GM08714 (cell line): Measurements from ENCODE around the gene PLA2G4F.

Experiments used
- H3K4me3 ChIP-seq: fragments of 200-500 bp; sonication (Bioruptor generic); 2 replicates; pipeline ENCODE4 v1.5.1; 2014; ENCODE audit warnings: mild to moderate bottlenecking, low read length, inconsistent platforms
- ZNF274 ChIP-seq: IDR thresholded peaks from 2 replicates; pipeline ENCODE4 v1.6.1; 2012; ENCODE audit warnings: mild to moderate bottlenecking, low read depth, low read length

Gene PLA2G4F

DNA sequence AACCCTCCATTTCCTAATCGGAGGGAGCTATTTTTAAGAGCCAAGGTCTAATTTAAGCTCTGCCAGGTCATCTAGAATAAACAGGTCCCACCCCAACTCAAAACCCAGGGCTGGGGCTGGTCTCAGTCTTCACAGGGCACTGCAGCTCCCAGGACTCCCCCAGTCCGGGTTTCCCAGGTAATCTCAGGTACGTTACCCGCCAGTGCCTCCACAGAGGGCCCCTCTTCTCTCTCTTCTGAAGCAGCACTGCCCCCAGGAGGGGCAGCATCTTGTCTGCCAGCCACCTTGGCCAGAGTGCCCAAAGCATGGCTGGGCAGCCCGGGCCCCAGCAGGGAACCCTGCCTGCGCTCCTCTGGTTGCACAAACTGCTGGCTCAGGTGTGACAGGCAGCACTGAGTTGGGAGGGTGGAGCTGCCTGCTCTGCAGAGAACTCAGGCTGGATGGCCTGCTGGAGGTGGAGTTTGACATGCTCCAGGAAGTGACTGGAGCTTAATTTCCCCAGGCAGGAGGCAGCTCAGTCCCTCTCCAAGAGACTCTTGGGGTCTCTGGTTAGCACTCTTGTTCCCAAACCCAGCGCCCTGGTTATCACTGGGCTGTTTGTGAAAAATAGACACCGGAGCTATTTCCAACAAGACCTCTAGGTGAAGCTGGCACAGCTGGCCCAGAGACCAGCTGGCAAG is at the start of gene PLA2G4F:
Gene PLA2G4F, minus strand, starts transcription at position 394 of the 680 bp plus-strand sequence. Its CDS starts 87 bp downstream, at position 307.
- TF ChIP-seq ZNF274, result no peak
- no peak within 1 kb of the TSS for H3K4me3 ChIP-seq

DNA sequence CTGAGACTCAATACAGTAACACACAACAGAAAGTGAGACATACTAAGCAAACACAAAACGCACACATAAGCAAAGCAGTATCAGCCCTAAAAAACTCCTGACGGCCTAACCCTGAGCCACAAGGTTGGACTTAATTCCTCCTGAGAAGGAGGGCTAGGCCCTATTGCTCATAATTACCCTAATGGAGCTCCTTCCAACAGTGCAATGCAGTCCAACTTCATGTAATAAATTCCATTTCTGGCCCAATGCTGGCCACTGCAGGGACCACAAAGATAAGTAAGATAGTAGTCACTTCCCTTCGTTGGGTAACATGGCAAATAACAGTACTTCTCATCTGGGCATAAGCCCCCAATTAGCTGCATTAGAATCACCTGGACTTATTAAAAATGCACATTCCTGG is 47.5 kb upstream of the PLA2G4F start:
- H3K4me3 ChIP-seq, result no peak overlapping the region
- no peak for TF ChIP-seq ZNF274

GRCh38 chr15:42202653-42203052 is 46.2 kb upstream of the PLA2G4F start:
- TF ChIP-seq ZNF274, result no peak

GRCh38 chr15:42201801-42202200 is 45.4 kb upstream of the PLA2G4F start:
- TF ChIP-seq ZNF274, result no peak
- H3K4me3 ChIP-seq, result no peak overlapping the region

More at GRCh38 chr15:42202653-42203052, 46.2 kb upstream of the PLA2G4F start:
- H3K4me3 ChIP-seq, result no peak overlapping the region

DNA sequence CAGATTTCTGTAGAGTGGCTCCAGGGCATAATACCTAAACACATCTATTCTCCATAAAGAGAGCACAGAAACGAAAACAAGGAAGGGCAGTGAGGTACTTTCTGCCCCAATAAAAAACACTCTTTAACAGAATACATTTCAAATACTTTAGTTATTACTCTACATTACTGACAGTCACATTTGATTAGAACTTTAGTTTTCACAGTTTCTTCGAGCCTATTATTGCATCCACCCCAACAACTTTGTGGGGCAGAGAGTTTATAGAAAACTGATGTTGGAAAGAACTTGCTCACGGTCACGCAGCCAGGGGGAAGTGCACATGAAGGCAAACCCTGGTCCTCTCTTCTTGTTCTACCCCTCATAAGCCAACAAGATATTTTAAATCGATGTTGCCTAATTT is 42.7 kb upstream of the PLA2G4F start:
- H3K4me3 ChIP-seq, result no peak overlapping the region
- TF ChIP-seq ZNF274, result no peak

- no peak overlapping the region for H3K4me3 ChIP-seq
- no peak for TF ChIP-seq ZNF274
Measured at GRCh38 chr15:42198516-42198915, 42.1 kb upstream of the PLA2G4F start.

DNA sequence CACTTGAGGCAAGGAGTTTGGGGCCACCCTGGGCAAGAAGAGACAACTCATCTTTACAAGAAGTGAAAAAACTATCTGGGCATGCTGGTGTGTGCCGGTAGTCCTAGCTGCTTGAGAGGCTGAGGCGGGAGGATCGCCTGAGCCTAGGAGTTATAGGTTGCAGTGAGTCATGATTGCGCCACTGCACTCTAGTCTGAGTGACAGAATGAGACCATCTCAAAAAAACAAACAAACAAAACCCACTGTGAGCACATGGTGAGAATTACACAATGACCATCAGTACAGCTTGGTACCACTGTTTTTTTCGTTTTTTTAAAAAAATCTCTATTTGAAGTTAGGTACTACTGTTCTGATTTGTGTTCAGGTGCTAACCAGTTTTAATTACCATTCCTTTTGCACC is 38.1 kb upstream of the PLA2G4F start:
- no peak for TF ChIP-seq ZNF274
- no peak overlapping the region for H3K4me3 ChIP-seq

GRCh38 chr15:42193383-42193782 is 36.9 kb upstream of the PLA2G4F start:
- no peak for TF ChIP-seq ZNF274
- no peak overlapping the region for H3K4me3 ChIP-seq

GRCh38 chr15:42191610-42192346 is 35.3 kb upstream of the PLA2G4F start:
- TF ChIP-seq ZNF274, result no peak
- H3K4me3 ChIP-seq, result no peak overlapping the region

DNA sequence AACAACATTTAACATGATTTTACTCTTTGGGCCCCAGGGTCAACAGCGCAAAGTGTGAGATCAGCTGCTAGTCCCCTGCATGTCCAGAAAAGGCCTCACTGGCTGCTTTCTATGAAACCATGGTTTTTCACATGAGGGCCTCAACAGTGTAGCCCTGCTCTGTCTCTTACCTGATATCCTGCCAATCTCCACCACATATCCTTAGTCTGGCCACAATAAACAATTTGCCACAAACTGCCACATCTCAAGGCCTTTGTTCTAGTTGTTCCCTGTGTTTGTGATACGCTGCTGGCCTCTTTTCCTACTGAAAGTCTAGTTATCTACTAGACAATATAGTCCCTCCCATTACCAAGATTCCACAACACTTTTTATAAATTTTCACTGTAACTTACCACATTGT is 33.9 kb upstream of the PLA2G4F start:
- no peak for TF ChIP-seq ZNF274
- H3K4me3 ChIP-seq, result no peak overlapping the region

GRCh38 chr15:42185801-42186200 is 29.4 kb upstream of the PLA2G4F start:
- no peak for TF ChIP-seq ZNF274
- no peak overlapping the region for H3K4me3 ChIP-seq

DNA sequence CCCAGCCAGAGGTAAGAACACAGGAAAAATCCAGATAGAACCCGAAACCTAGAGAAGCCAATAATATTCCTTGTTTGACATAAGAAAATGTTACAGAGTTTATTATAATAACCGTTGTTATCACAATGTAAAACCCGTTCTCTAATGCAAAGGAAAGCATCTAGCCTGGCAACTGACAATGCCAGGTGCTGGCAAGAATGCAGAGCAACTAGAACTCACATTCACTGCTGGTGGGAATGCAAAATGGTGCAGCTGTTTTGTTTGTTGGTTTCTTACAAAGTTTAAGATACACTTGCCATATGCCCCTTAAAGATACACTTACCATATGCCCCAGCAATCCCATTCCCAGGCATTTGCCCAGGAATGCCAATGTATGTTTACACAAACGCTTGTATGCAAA is 28.3 kb upstream of the PLA2G4F start:
- TF ChIP-seq ZNF274, result no peak
- H3K4me3 ChIP-seq, result no peak overlapping the region

DNA sequence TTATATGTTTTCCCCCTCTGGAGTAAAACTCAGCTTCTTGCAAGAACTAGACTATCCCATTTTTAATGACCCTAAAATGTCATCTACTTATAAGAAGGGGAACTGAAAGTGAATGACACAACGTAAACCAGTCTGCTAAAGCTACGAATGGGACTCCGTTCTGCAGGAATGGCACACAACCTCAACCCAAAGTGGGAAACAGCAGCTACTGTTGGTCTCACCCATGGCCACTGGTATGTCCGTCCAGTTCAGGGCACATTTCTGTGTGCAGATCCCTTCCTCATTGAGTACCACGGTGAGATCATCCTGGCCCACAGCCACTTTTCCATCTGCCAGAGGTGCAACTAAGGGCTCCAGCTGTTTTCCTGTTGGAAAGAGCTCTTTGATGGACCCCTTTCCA is 27.9 kb upstream of the PLA2G4F start:
- no peak overlapping the region for H3K4me3 ChIP-seq
- no peak for TF ChIP-seq ZNF274

GRCh38 chr15:42182961-42183360 is 26.5 kb upstream of the PLA2G4F start:
- H3K4me3 ChIP-seq, result no peak overlapping the region
- no peak for TF ChIP-seq ZNF274

DNA sequence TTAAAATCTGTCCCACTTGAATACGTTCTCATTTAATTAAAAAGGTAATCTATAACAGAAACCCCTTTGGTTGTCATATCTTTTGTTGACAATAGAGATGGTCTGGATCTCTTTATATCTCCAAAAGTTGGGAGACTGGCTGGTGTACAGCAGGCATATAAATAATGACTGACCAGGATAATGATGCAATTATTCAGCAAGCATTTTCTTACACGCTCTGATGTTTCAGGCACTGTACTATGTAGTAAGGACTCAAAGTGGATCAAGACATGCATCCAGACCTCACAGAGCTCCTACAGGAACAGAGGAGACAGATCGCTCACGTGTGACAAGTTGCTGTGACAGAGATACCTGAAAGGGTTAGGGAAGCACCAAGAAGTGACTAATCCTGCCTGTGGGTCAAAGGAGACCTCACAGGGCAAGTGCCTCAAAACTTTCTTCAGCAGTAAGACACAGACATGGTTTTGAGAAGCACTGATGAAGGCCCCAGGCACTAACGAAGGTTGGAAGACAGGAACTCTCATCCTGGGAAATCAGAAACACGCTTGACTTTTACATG is 26.0 kb upstream of the PLA2G4F start:
- no peak overlapping the region for H3K4me3 ChIP-seq
- TF ChIP-seq ZNF274, result no peak
